Measurements from ENCODE around the gene TMEM86B.

Gene TMEM86B

DNA sequence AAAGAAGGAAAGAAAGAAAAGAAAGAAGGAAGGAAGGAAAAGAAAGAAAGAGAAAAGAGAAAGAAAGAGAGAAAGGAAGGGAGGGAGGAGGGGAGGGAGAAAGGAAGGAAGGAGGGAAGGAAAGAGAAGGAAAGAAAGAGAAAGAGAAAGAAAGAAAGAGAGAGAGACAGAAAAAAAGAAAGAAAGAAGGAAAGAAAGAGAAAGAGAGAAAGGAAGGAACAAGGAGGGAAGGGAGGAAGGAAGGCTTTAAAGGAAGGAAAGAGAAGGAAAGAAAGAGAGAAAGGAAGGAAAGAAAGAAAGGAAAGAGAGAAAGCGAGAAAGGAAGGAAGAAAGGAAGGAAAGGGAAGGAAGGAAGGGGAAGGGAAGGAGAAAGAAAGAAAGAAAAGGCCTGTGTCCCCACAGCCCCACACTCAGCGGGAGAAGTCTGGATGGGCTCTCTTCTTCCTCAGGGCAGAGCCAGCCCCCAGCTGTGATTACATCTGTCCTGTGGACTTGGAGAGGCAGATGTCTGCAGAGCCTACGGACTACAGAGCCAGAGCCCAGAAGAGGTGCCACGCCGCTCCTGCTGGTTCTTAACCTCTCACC lies 28.9 kb downstream of the TMEM86B start:
- H3K27me3 ChIP-seq (ENCODE audit: control insufficient read depth, insufficient read depth, low read length), result peaks cover 10% of the 10 kb centered on the region
- H3K9ac ChIP-seq (ENCODE audit: low read length), result no peak overlapping the region
- H3K4me3 ChIP-seq (ENCODE audit: low read length), result no peak overlapping the region
- H3K9me3 ChIP-seq (ENCODE audit: control insufficient read depth, low read depth, low read length), result no peaks in the 10 kb centered on the region
- H3K4me1 ChIP-seq (ENCODE audit: control insufficient read depth, low read depth, low read length), result no peaks in the 10 kb centered on the region
- H3K36me3 ChIP-seq (ENCODE audit: control insufficient read depth, low read depth, low read length), result no peaks in the 10 kb centered on the region
- H3K27ac ChIP-seq (ENCODE audit: low read length), result no peak overlapping the region

DNA sequence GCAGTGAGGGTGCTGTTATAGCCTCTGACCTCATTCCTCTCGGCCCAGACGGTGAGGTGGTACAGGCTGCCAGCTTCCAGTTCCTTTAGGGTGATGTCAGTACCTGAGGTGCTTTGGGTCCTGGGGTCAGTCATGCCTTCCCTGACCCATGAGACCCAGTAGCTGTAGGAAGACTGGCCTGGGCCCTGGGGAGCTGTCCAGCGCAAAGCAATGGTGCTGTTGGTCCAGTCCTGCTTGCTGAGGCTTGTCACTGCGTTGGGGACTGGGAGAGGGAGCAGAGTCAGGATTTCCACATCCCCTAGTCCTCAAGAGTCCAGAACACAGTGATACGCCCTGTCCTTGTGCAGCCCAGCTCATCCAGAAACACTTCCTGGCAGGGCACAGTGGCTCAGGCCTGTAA lies 29.9 kb downstream of the TMEM86B start:
- Histone ChIP-seq H3K27ac (ENCODE audit: low read length) (no peak overlapping the region), H3K9me3 (ENCODE audit: control insufficient read depth, low read depth, low read length) (no peaks in the 10 kb centered on the region), H3K36me3 (ENCODE audit: control insufficient read depth, low read depth, low read length) (no peaks in the 10 kb centered on the region), H3K4me1 (ENCODE audit: control insufficient read depth, low read depth, low read length) (no peaks in the 10 kb centered on the region), H3K9ac (ENCODE audit: low read length) (no peak overlapping the region), H3K27me3 (ENCODE audit: control insufficient read depth, insufficient read depth, low read length) (peaks cover 10% of the 10 kb centered on the region), H3K4me3 (ENCODE audit: low read length) (no peak overlapping the region)

- Histone ChIP-seq H3K36me3 (ENCODE audit: control insufficient read depth, low read depth, low read length) (no peaks in the 10 kb centered on the region), H3K27ac (ENCODE audit: low read length) (no peak overlapping the region), H3K4me1 (ENCODE audit: control insufficient read depth, low read depth, low read length) (no peaks in the 10 kb centered on the region), H3K27me3 (ENCODE audit: control insufficient read depth, insufficient read depth, low read length) (peaks cover 10% of the 10 kb centered on the region), H3K4me3 (ENCODE audit: low read length) (no peak overlapping the region), H3K9ac (ENCODE audit: low read length) (no peak overlapping the region), H3K9me3 (ENCODE audit: control insufficient read depth, low read depth, low read length) (no peaks in the 10 kb centered on the region)
Measured at GRCh38 chr19:55197528-55197927, 31.0 kb downstream of the TMEM86B start.

- no peak overlapping the region for H3K4me3 ChIP-seq (ENCODE audit: low read length)
- H3K9me3 ChIP-seq (ENCODE audit: control insufficient read depth, low read depth, low read length), result no peaks in the 10 kb centered on the region
- no peak overlapping the region for H3K9ac ChIP-seq (ENCODE audit: low read length)
- H3K36me3 ChIP-seq (ENCODE audit: control insufficient read depth, low read depth, low read length), result no peaks in the 10 kb centered on the region
- peaks cover 10% of the 10 kb centered on the region for H3K27me3 ChIP-seq (ENCODE audit: control insufficient read depth, insufficient read depth, low read length)
- H3K27ac ChIP-seq (ENCODE audit: low read length), result no peak overlapping the region
- no peaks in the 10 kb centered on the region for H3K4me1 ChIP-seq (ENCODE audit: control insufficient read depth, low read depth, low read length)
Measured at GRCh38 chr19:55196803-55197202, 31.8 kb downstream of the TMEM86B start.

DNA sequence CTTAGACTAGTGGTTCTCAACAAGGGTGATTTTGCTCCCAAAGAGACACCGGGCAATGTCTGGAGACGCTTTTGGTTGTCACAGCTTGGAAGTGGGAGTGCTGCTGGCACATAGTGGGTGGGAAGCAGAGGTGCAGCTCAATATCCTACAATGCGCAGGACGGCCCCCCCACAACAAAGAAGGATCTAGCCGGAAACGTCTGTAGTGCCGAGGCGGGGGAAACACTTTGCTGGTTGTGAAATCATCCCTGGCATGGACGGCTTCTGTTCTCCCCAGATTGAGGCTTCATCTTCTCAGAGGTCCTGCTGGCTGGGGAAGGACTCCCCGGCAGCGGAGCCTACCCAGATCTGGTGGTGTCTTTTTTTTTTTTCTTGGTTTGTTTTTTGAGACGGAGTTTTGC lies 35.1 kb downstream of the TMEM86B start:
- H3K9ac ChIP-seq (ENCODE audit: low read length), result no peak overlapping the region
- no peaks in the 10 kb centered on the region for H3K9me3 ChIP-seq (ENCODE audit: control insufficient read depth, low read depth, low read length)
- H3K4me3 ChIP-seq (ENCODE audit: low read length), result no peak overlapping the region
- H3K36me3 ChIP-seq (ENCODE audit: control insufficient read depth, low read depth, low read length), result no peaks in the 10 kb centered on the region
- H3K27ac ChIP-seq (ENCODE audit: low read length), result no peak overlapping the region
- no peaks in the 10 kb centered on the region for H3K27me3 ChIP-seq (ENCODE audit: control insufficient read depth, insufficient read depth, low read length)
- H3K4me1 ChIP-seq (ENCODE audit: control insufficient read depth, low read depth, low read length), result no peaks in the 10 kb centered on the region

DNA sequence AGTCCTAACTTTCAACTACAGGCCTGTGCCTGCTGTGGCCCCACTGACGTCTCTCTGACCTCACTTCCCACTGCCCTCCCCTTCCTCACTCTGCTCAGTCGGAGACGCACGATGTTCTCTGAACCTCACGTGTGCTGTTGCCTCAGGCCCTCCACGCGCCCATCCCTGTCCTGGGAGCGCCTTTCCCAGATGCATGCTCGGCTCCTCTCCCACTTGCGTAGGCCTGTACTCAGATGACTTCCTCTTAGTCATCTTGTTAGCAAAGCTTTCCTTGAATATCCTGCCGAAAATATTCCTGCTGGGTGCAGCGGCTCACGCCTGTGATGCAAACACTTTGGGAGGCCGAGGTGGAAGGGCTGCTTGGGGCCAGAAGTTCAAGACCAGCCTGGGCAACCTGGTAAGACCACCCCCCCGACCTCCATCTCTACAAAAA lies 39.1 kb downstream of the TMEM86B start:
- H3K4me1 ChIP-seq (ENCODE audit: control insufficient read depth, low read depth, low read length), result no peaks in the 10 kb centered on the region
- no peaks in the 10 kb centered on the region for H3K9me3 ChIP-seq (ENCODE audit: control insufficient read depth, low read depth, low read length)
- H3K27ac ChIP-seq (ENCODE audit: low read length), result no peak overlapping the region
- no peak overlapping the region for H3K4me3 ChIP-seq (ENCODE audit: low read length)
- no peaks in the 10 kb centered on the region for H3K36me3 ChIP-seq (ENCODE audit: control insufficient read depth, low read depth, low read length)
- H3K27me3 ChIP-seq (ENCODE audit: control insufficient read depth, insufficient read depth, low read length), result no peaks in the 10 kb centered on the region
- H3K9ac ChIP-seq (ENCODE audit: low read length), result no peak overlapping the region

GRCh38 chr19:55188625-55189024 lies 39.9 kb downstream of the TMEM86B start:
- Histone ChIP-seq H3K4me1 (ENCODE audit: control insufficient read depth, low read depth, low read length) (no peaks in the 10 kb centered on the region), H3K27ac (ENCODE audit: low read length) (no peak overlapping the region), H3K9ac (ENCODE audit: low read length) (no peak overlapping the region), H3K27me3 (ENCODE audit: control insufficient read depth, insufficient read depth, low read length) (peaks cover 3% of the 10 kb centered on the region), H3K4me3 (ENCODE audit: low read length) (no peak overlapping the region), H3K9me3 (ENCODE audit: control insufficient read depth, low read depth, low read length) (no peaks in the 10 kb centered on the region), H3K36me3 (ENCODE audit: control insufficient read depth, low read depth, low read length) (no peaks in the 10 kb centered on the region)

DNA sequence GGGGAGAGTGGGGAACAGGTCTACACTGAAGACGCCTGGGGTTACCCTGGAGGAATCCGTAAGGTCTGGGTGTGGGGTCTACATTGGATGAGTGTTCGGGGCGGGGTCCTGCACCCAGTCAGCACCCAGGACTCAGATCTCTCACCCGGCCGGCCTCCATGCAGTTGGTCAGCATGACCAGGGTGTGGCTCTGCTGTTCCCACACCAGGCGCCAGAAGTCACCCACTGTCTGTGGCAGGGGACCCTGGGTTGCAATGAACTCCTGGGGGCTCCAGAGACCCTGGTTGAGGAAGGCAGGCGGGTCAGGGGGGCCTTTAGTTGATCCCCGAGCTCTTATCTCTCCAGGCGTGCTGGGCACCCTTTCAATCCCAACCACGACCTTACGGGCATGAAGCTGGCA lies 42.5 kb downstream of the TMEM86B start:
- no peak overlapping the region for H3K9ac ChIP-seq (ENCODE audit: low read length)
- no peaks in the 10 kb centered on the region for H3K9me3 ChIP-seq (ENCODE audit: control insufficient read depth, low read depth, low read length)
- H3K27ac ChIP-seq (ENCODE audit: low read length), result no peak overlapping the region
- H3K36me3 ChIP-seq (ENCODE audit: control insufficient read depth, low read depth, low read length), result no peaks in the 10 kb centered on the region
- H3K4me3 ChIP-seq (ENCODE audit: low read length), result no peak overlapping the region
- H3K4me1 ChIP-seq (ENCODE audit: control insufficient read depth, low read depth, low read length), result no peaks in the 10 kb centered on the region
- peaks cover 25% of the 10 kb centered on the region for H3K27me3 ChIP-seq (ENCODE audit: control insufficient read depth, insufficient read depth, low read length)

- H3K9me3 ChIP-seq (ENCODE audit: control insufficient read depth, low read depth, low read length), result no peaks in the 10 kb centered on the region
- no peak overlapping the region for H3K4me3 ChIP-seq (ENCODE audit: low read length)
- H3K9ac ChIP-seq (ENCODE audit: low read length), result no peak overlapping the region
- H3K4me1 ChIP-seq (ENCODE audit: control insufficient read depth, low read depth, low read length), result peaks cover 5% of the 10 kb centered on the region
- no peak overlapping the region for H3K27ac ChIP-seq (ENCODE audit: low read length)
- H3K27me3 ChIP-seq (ENCODE audit: control insufficient read depth, insufficient read depth, low read length), result peaks cover 49% of the 10 kb centered on the region
- H3K36me3 ChIP-seq (ENCODE audit: control insufficient read depth, low read depth, low read length), result no peaks in the 10 kb centered on the region
Measured at GRCh38 chr19:55181740-55182139, 46.8 kb downstream of the TMEM86B start.

- Histone ChIP-seq H3K9me3 (ENCODE audit: control insufficient read depth, low read depth, low read length) (no peaks in the 10 kb centered on the region), H3K36me3 (ENCODE audit: control insufficient read depth, low read depth, low read length) (no peaks in the 10 kb centered on the region), H3K9ac (ENCODE audit: low read length) (peak within 1 kb of the TSS; percentile 21), H3K27me3 (ENCODE audit: control insufficient read depth, insufficient read depth, low read length) (peaks cover 68% of the 10 kb centered on the region), H3K4me3 (ENCODE audit: low read length) (peak within 1 kb of the TSS; percentile 64), H3K27ac (ENCODE audit: low read length) (no peak within 1 kb of the TSS), H3K4me1 (ENCODE audit: control insufficient read depth, low read depth, low read length) (peaks cover 5% of the 10 kb centered on the region)
Measured at GRCh38 chr19:55179606-55180484, 48.7 kb downstream of the TMEM86B start, which contains the start of gene SYT5. Gene SYT5 (minus strand): TSS chr19:55180289. CDS start chr19:55179041, 1,248 bp downstream.

- Histone ChIP-seq H3K9ac (ENCODE audit: low read length) (peak overlapping the region; percentile 21), H3K27ac (ENCODE audit: low read length) (no peak overlapping the region)
Measured at GRCh38 chr19:55178781-55179599, 49.6 kb downstream of the TMEM86B start.

More at GRCh38 chr19:55178781-55179599, 49.6 kb downstream of the TMEM86B start:
- H3K9me3 ChIP-seq (ENCODE audit: control insufficient read depth, low read depth, low read length), result no peaks in the 10 kb centered on the region
- H3K4me1 ChIP-seq (ENCODE audit: control insufficient read depth, low read depth, low read length), result peaks cover 8% of the 10 kb centered on the region
- H3K27me3 ChIP-seq (ENCODE audit: control insufficient read depth, insufficient read depth, low read length), result peaks cover 76% of the 10 kb centered on the region
- no peaks in the 10 kb centered on the region for H3K36me3 ChIP-seq (ENCODE audit: control insufficient read depth, low read depth, low read length)
- peak overlapping the region; percentile 64 for H3K4me3 ChIP-seq (ENCODE audit: low read length)

Measured in iPS-18a (cell line).